A549 (cell line): ENCODE results near the gene ACACA. TPM values are rescaled to one million over a fixed set of nuclear protein-coding genes. Genes with fewer than 3 reads are reported as not detected.
A peak's percentile ranks its signal among the peaks of the same experiment; 100 is the strongest.

Experiments
- ATAC-seq, 2 experiments: fragments of 200-7000 bp in 1 of 2; fragments of >200 bp in 1 of 2; cut with Nextera tagmentation in 1 of 2; cut with Tn5 transposase in 1 of 2; 3 replicates each; pipeline versions ENCODE4 v1.8.0 to v1.9.1; 2018 to 2020; ENCODE audit warnings: mild to moderate bottlenecking in 1 of 2, moderate library complexity in 1 of 2
- CTCF ChIA-PET: fragments of 300-600 bp; sonication (Branson Sonifier 250); formaldehyde crosslinking; extraction: SDS; loops from one replicate; lab custom pipeline; 2021; ENCODE audit warnings: antibody characterized with exemption, inconsistent platforms; lab: Yijun Ruan, JAX
- POLR2A ChIA-PET: fragments of 350-600 bp; formaldehyde crosslinking; extraction: SDS; loops from one replicate; lab custom pipeline; 2021; ENCODE audit warnings: antibody characterized with exemption, inconsistent platforms; lab: Yijun Ruan, JAX
- DNase-seq, 2 experiments: peaks; one replicate each; pipeline versions ENCODE4 v3.0.0 to v3.0.0-alpha.2; 2011 to 2016; ENCODE audit warnings: low read depth in 1 of 2, low spot score in 1 of 2
- FAIRE-seq: peaks from 2 replicates; lab custom pipeline; 2011; peaks lifted over from hg19 to GRCh38; lab: Jason Lieb, UNC
- H3K27ac ChIP-seq, 2 experiments: fragments of >200 bp; sonication (Bioruptor Twin); formaldehyde crosslinking; 3 replicates each; pipeline ENCODE4 v1.5.1; 2016 to 2017
- H3K4me1 ChIP-seq: fragments of >200 bp; sonication (Bioruptor Twin); formaldehyde crosslinking; 3 replicates; pipeline ENCODE4 v1.6.1; 2016
- H3K4me2 ChIP-seq: fragments of >200 bp; sonication (Bioruptor Twin); formaldehyde crosslinking; 3 replicates; pipeline ENCODE4 v1.6.1; 2016
- H3K4me3 ChIP-seq: fragments of >200 bp; sonication (Bioruptor Twin); formaldehyde crosslinking; 3 replicates; pipeline ENCODE4 v1.5.1; 2016
- H3K9me3 ChIP-seq: fragments of >200 bp; sonication (Bioruptor Twin); formaldehyde crosslinking; 3 replicates; pipeline ENCODE4 v1.6.1; 2016
- ATOH8 ChIP-seq: fragments of 250-450 bp; sonication (Bioruptor Pico); IDR thresholded peaks from 2 replicates; pipeline ENCODE4 v1.5.0; 2020; ENCODE audit warnings: low read depth, mild to moderate bottlenecking, moderate library complexity
- BHLHE40 ChIP-seq: IDR thresholded peaks from 2 replicates; pipeline ENCODE4 v1.6.1; 2012; ENCODE audit warnings: low read depth, low read length, inconsistent platforms
- CBX8 ChIP-seq: fragments of 200-600 bp; sonication (generic); IDR thresholded peaks from 2 replicates; pipeline ENCODE4 v1.6.1; 2016
- CEBPB ChIP-seq, 2 experiments: fragments of >200 bp in 1 of 2; sonication (Bioruptor Twin) in 1 of 2; formaldehyde crosslinking in 1 of 2; IDR thresholded peaks; 2 replicates each; pipeline ENCODE4 v1.6.1; 2012 to 2016
- CHD2 ChIP-seq: fragments of 150-350 bp; IDR thresholded peaks from 2 replicates; pipeline ENCODE4 v1.6.1; 2014; ENCODE audit warnings: low read length; ENCODE audit not compliant: partially characterized antibody
- CHD4 ChIP-seq: fragments of 200-600 bp; sonication (generic); IDR thresholded peaks from 2 replicates; pipeline ENCODE4 v1.6.1; 2016; ENCODE audit warnings: antibody characterized with exemption, mild to moderate bottlenecking, borderline replicate concordance
- E2F6 ChIP-seq: IDR thresholded peaks from 2 replicates; pipeline ENCODE4 v1.6.1; 2012; ENCODE audit warnings: low read depth, borderline replicate concordance
- EP300 ChIP-seq, 2 experiments: fragments of >200 bp; sonication (Bioruptor Twin); formaldehyde crosslinking; IDR thresholded peaks; 2 replicates in 1 of 2; 3 replicates in 1 of 2; pipeline ENCODE4 v1.6.1; 2016 to 2017
- ESRRA ChIP-seq: fragments of 150-350 bp; IDR thresholded peaks from 2 replicates; pipeline ENCODE4 v1.6.1; 2014; ENCODE audit warnings: mild to moderate bottlenecking, low read length, borderline replicate concordance
- FOSB ChIP-seq: fragments of 250-450 bp; sonication (Bioruptor Pico); IDR thresholded peaks from 2 replicates; pipeline ENCODE4 v1.5.0; 2020; ENCODE audit warnings: mild to moderate bottlenecking, moderate library complexity
- FOXS1 ChIP-seq: fragments of 250-450 bp; sonication (Bioruptor Pico); IDR thresholded peaks from 2 replicates; pipeline ENCODE4 v1.5.0; 2020; ENCODE audit warnings: mild to moderate bottlenecking, moderate library complexity
- HDAC2 ChIP-seq: fragments of 200-600 bp; sonication (generic); IDR thresholded peaks from 2 replicates; pipeline ENCODE4 v1.6.1; 2016
- HES2 ChIP-seq: fragments of >200 bp; sonication (Bioruptor Twin); formaldehyde crosslinking; IDR thresholded peaks from 2 replicates; pipeline ENCODE4 v1.6.1; 2016
- HMGXB4 ChIP-seq: fragments of 250-450 bp; sonication (Bioruptor Pico); IDR thresholded peaks from 2 replicates; pipeline ENCODE4 v1.5.0; 2021; ENCODE audit warnings: mild to moderate bottlenecking, moderate library complexity, borderline replicate concordance
- HOXA7 ChIP-seq: fragments of 250-450 bp; sonication (Bioruptor Pico); IDR thresholded peaks from 2 replicates; pipeline ENCODE4 v1.5.0; 2020; ENCODE audit warnings: mild to moderate bottlenecking, moderate library complexity
- HOXB13 ChIP-seq: fragments of 250-450 bp; sonication (Bioruptor Pico); IDR thresholded peaks from 2 replicates; pipeline ENCODE4 v1.5.0; 2020; ENCODE audit warnings: low read depth, mild to moderate bottlenecking, moderate library complexity
- JUN ChIP-seq, 2 experiments: fragments of >200 bp; sonication (Bioruptor Twin); formaldehyde crosslinking; IDR thresholded peaks; 2 replicates in 1 of 2; 3 replicates in 1 of 2; pipeline ENCODE4 v1.6.1; 2016 to 2017
- KDM1A ChIP-seq: fragments of 200-600 bp; sonication (generic); IDR thresholded peaks from 2 replicates; pipeline ENCODE4 v1.6.1; 2016; ENCODE audit warnings: low read depth, mild to moderate bottlenecking
- KDM5A ChIP-seq: fragments of 200-600 bp; sonication (generic); IDR thresholded peaks from 2 replicates; pipeline ENCODE4 v1.6.1; 2016; ENCODE audit warnings: antibody characterized with exemption, mild to moderate bottlenecking
- MAX ChIP-seq: IDR thresholded peaks from 2 replicates; pipeline ENCODE4 v1.6.1; 2012
- MAZ ChIP-seq: fragments of 150-350 bp; IDR thresholded peaks from 2 replicates; pipeline ENCODE4 v1.6.1; 2014; ENCODE audit warnings: antibody characterized with exemption, low read depth, low read length, borderline replicate concordance
- MYC ChIP-seq: IDR thresholded peaks from 2 replicates; pipeline ENCODE4 v1.6.1; 2012; ENCODE audit warnings: mild to moderate bottlenecking, inconsistent platforms, low read length, improper control_type of control experiment, borderline replicate concordance
- NFE2L2 ChIP-seq: fragments of 150-350 bp; conservative IDR thresholded peaks from 2 replicates; pipeline ENCODE4 v1.6.1; 2014; ENCODE audit warnings: low read length
- NPAS2 ChIP-seq: fragments of 250-450 bp; sonication (Bioruptor Pico); IDR thresholded peaks from 2 replicates; pipeline ENCODE4 v1.8.0; 2022; ENCODE audit warnings: mild to moderate bottlenecking, moderate library complexity, borderline replicate concordance
- NR3C1 ChIP-seq: fragments of >200 bp; sonication (Bioruptor Twin); formaldehyde crosslinking; IDR thresholded peaks from 3 replicates; pipeline ENCODE4 v1.6.1; 2017
- PHF8 ChIP-seq: fragments of 200-600 bp; sonication (generic); IDR thresholded peaks from 2 replicates; pipeline ENCODE4 v1.6.1; 2016; ENCODE audit warnings: low read depth, mild to moderate bottlenecking, antibody characterized with exemption, moderate library complexity, borderline replicate concordance
- POLR2A ChIP-seq: IDR thresholded peaks from 2 replicates; pipeline ENCODE4 v1.6.1; 2012; ENCODE audit warnings: mild to moderate bottlenecking, low read length
- RAD21 ChIP-seq, 2 experiments: fragments of >200 bp in 1 of 2; sonication (Bioruptor Twin) in 1 of 2; formaldehyde crosslinking in 1 of 2; IDR thresholded peaks in 1 of 2; conservative IDR thresholded peaks in 1 of 2; 2 replicates in 1 of 2; 3 replicates in 1 of 2; pipeline ENCODE4 v1.6.1; 2012 to 2018; ENCODE audit warnings: inconsistent platforms in 1 of 2
- RARB ChIP-seq: fragments of 250-450 bp; sonication (Bioruptor Pico); IDR thresholded peaks from 2 replicates; pipeline ENCODE4 v1.8.0; 2021; ENCODE audit warnings: mild to moderate bottlenecking, moderate library complexity
- RFX5 ChIP-seq: fragments of 450-650 bp; IDR thresholded peaks from 2 replicates; pipeline ENCODE4 v1.7.1; 2014; ENCODE audit warnings: antibody characterized with exemption, mild to moderate bottlenecking, moderate library complexity
- SMC3 ChIP-seq: fragments of >200 bp; sonication (Bioruptor Twin); formaldehyde crosslinking; IDR thresholded peaks from 3 replicates; pipeline ENCODE4 v1.6.1; 2018; ENCODE audit warnings: inconsistent platforms
- SREBF2 ChIP-seq: fragments of 450-650 bp; IDR thresholded peaks from 2 replicates; pipeline ENCODE4 v1.6.1; 2014; ENCODE audit warnings: mild to moderate bottlenecking, moderate library complexity
- TFCP2L1 ChIP-seq: fragments of 250-450 bp; sonication (Bioruptor Pico); IDR thresholded peaks from 2 replicates; pipeline ENCODE4 v1.5.0; 2021; ENCODE audit warnings: mild to moderate bottlenecking
- USF2 ChIP-seq: fragments of 450-650 bp; IDR thresholded peaks from 2 replicates; pipeline ENCODE4 v1.6.1; 2014; ENCODE audit warnings: antibody characterized with exemption
- ZFP36 ChIP-seq: fragments of 450-650 bp; IDR thresholded peaks from 2 replicates; pipeline ENCODE4 v1.6.1; 2014; ENCODE audit warnings: borderline replicate concordance; ENCODE audit not compliant: partially characterized antibody
- ZSCAN20 ChIP-seq: fragments of 250-450 bp; sonication (Bioruptor Pico); IDR thresholded peaks from 2 replicates; pipeline ENCODE4 v1.8.0; 2022; ENCODE audit warnings: mild to moderate bottlenecking, moderate library complexity
- WGBS: methylation state at CpG from one replicate; pipeline ENCODE4 v1.1.6; 2017; ENCODE audit errors: missing lambda C conversion rate; 5-methylcytosine and 5-hydroxymethylcytosine counted together
- polyA minus RNA-seq: library from RNA; depleted of rRNA, polyadenylated mRNA; stranded (reverse); fragments of >200 nt; gene quantifications from 2 replicates; pipeline ENCODE4 v1.2.3, GENCODE V29; 2011; rRNA and poly(A)+ RNA removed
- polyA plus RNA-seq, 4 experiments: library from polyadenylated mRNA; depleted of rRNA in 3 of 4; stranded (reverse); fragments of >200 nt; fragmentation: RNase III in 1 of 4; extraction: RNeasy Plus Mini Kit Qiagen cat#74134 plus additional on column Dnase treatment in 1 of 4; gene quantifications; 2 replicates in 3 of 4; 3 replicates in 1 of 4; pipeline ENCODE4 v1.2.3, GENCODE V29; 2011 to 2017

Gene ACACA
- polyA plus RNA-seq (2011; rRNA removed) = 112 and 113 TPM in 2 replicates
- 33.3 and 39.2 TPM in 2 replicates for polyA plus RNA-seq (2012; cell fraction: cytosol; rRNA removed)
- polyA plus RNA-seq (2012; cell fraction: nucleus; rRNA removed) = 62.0 and 91.1 TPM in 2 replicates
- polyA plus RNA-seq (2017; fragmentation: RNase III; extraction: RNeasy Plus Mini Kit Qiagen cat#74134 plus additional on column Dnase treatment) = 42.7 to 51.8 TPM (median 48.6 TPM) in 3 replicates
- polyA minus RNA-seq = 336 and 347 TPM in 2 replicates

GRCh38 chr17:37406635-37407461 lies at the start of gene ACACA, which contains the start of gene TADA2A:
TSS of gene ACACA (minus strand) at chr17:37406836. CDS start at chr17:37406299, 537 bp downstream.
TSS of gene TADA2A (plus strand) at chr17:37406886. CDS start at chr17:37411366, 4,480 bp downstream.
- 1% methylated on average over 22 of the region's 98 CpGs for WGBS
- no peaks in the 10 kb centered on the region for H3K9me3 ChIP-seq
- peak within 1 kb of the TSS; percentile 91 to 98 for H3K27ac ChIP-seq
- peak within 1 kb of the TSS; percentile 76 for H3K4me3 ChIP-seq
- H3K4me2 ChIP-seq = peak within 1 kb of the TSS; percentile 75
- peaks cover 16% of the 10 kb centered on the region; the same call in 2 of the 3 replicates for H3K4me1 ChIP-seq
- ChIA-PET POLR2A (interaction anchor here (0.6 to 1.5 kb wide), 21 partner anchors 13 to 380 kb away, joined by 3 to 14 read pairs (median 4); partner anchors contain the start of genes DUSP14 and SYNRG), CTCF (interaction anchor here (0.7 to 4.6 kb wide), 9 partner anchors 14 to 292 kb away, joined by 3 to 33 read pairs (median 4); no protein-coding TSS in a partner anchor)
- FAIRE-seq (no peak), ATAC-seq (peak; percentile 96 to 97), DNase-seq (peak; percentile 89 to 93)
- TF ChIP-seq PHF8 = peak; percentile 94; the same call in 1 of the 2 replicates
- TF ChIP-seq NFE2L2 = no peak
- peak; percentile 63; the same call in 1 of the 2 replicates for TF ChIP-seq ATOH8 (CRISPR knock-in tag)
- no peak for TF ChIP-seq HMGXB4 (CRISPR knock-in tag)
- TF ChIP-seq ZSCAN20 (CRISPR knock-in tag) = no peak
- no peak for TF ChIP-seq NPAS2 (CRISPR knock-in tag)
- TF ChIP-seq MYC = peak; percentile 34; the same call in 1 of the 2 replicates
- TF ChIP-seq HOXA7 (CRISPR knock-in tag) = peak; percentile 78; the same call in 1 of the 2 replicates
- TF ChIP-seq FOSB = peak; percentile 45; the same call in 1 of the 2 replicates
- TF ChIP-seq EP300 (IDR thresholded peaks at IDR 0.05) = no peak
- TF ChIP-seq KDM5A = no peak
- TF ChIP-seq MAZ = no peak
- TF ChIP-seq TFCP2L1 = 0 out of 2 replicates have a peak, but pooled peaks have one; percentile 31
- TF ChIP-seq ESRRA = no peak
- peak; percentile 90 for TF ChIP-seq POLR2A
- peak; percentile 96 to 99 for TF ChIP-seq JUN (IDR thresholded peaks at IDR 0.05)
- no peak for TF ChIP-seq USF2
- no peak for TF ChIP-seq CHD2
- peak; percentile 93 for TF ChIP-seq MAX
- TF ChIP-seq CEBPB (IDR thresholded peaks at IDR 0.05) = no peak
- 0 out of 5 replicates have a peak, but pooled peaks of 1 of the 2 experiments have one; percentile 10 for TF ChIP-seq RAD21 (conservative IDR thresholded peaks at IDR 0.05 in 1 of 2, IDR thresholded peaks at IDR 0.05 in 1 of 2)
- TF ChIP-seq HOXB13 = peak; percentile 72; the same call in 1 of the 2 replicates
- no peak for TF ChIP-seq KDM1A
- no peak for TF ChIP-seq HES2
- TF ChIP-seq ZFP36 = no peak
- 0 out of 2 replicates have a peak, but pooled peaks have one; percentile 54 for TF ChIP-seq RARB (CRISPR knock-in tag)
- no peak for TF ChIP-seq NR3C1
- no peak for TF ChIP-seq CHD4
- no peak for TF ChIP-seq SREBF2
- no peak for TF ChIP-seq RFX5
- no peak for TF ChIP-seq HDAC2
- TF ChIP-seq CBX8 = no peak
- TF ChIP-seq FOXS1 (CRISPR knock-in tag) = 0 out of 2 replicates have a peak, but pooled peaks have one; percentile 54
- TF ChIP-seq SMC3 = 0 out of 3 replicates have a peak, but pooled peaks have one; percentile 6
- no peak for TF ChIP-seq BHLHE40
- TF ChIP-seq E2F6 = peak; percentile 98
